ENCODE results near the gene GALE.
A peak's percentile ranks its signal among the peaks of the same experiment; 100 is the strongest.

DNA sequence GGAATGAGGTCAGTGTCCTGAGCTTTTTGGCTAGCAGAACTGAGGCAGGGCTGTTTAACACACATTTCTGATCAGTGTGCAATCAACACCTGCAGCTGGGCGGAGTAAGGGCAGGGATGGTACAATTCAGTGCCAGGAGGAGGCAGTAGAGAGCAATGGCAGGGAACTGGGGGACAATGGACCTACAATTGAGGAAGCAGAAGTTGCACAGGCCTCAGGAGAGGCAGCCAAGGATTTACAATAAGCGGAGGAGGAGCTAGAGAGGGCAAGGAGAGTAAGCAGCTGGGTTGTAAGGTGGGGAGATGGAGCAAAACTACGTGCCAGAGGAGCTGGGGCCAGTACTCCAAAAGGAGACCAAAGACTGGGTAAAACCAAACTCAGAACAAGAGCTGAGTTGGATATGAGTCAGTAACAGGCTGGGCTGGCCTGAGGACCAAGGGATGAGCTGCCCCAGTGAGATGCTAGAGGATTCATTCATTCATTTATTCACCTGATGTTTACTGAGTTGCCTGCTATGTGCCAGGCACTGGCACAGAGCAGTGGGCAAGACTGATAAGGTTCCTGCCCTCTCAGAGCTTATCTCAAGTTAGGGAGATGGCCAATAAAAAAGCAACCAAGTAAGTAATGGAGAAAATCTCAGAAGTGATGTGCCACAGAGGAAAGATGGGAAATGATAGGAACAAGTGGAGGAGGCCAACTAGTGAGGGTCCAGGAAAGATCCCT is 10.4 kb upstream of the GALE start:
- TF ChIP-seq CTCF (conservative IDR thresholded peaks at IDR 0.05; ENCODE audit: low read depth, low read length) (peak; percentile 81), EZH2 (IDR thresholded peaks at IDR 0.05; ENCODE audit: borderline replicate concordance, low read depth, low read length, poor library complexity, severe bottlenecking) (no peak)
